ENCODE data around the gene NUDT3.

GRCh38 chr6:34318499-34319470 lies 73.7 kb downstream of the NUDT3 start:
- TF ChIP-seq, protein P1, sequence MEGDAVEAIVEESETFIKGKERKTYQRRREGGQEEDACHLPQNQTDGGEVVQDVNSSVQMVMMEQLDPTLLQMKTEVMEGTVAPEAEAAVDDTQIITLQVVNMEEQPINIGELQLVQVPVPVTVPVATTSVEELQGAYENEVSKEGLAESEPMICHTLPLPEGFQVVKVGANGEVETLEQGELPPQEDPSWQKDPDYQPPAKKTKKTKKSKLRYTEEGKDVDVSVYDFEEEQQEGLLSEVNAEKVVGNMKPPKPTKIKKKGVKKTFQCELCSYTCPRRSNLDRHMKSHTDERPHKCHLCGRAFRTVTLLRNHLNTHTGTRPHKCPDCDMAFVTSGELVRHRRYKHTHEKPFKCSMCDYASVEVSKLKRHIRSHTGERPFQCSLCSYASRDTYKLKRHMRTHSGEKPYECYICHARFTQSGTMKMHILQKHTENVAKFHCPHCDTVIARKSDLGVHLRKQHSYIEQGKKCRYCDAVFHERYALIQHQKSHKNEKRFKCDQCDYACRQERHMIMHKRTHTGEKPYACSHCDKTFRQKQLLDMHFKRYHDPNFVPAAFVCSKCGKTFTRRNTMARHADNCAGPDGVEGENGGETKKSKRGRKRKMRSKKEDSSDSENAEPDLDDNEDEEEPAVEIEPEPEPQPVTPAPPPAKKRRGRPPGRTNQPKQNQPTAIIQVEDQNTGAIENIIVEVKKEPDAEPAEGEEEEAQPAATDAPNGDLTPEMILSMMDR (IDR thresholded peaks at IDR 0.05 in 4 of 5, conservative IDR thresholded peaks at IDR 0.05 in 1 of 5): no peak
- no peak for TF ChIP-seq POLR2A (IDR thresholded peaks at IDR 0.05)

Data from gastrocnemius medialis (tissue), 4 donors.